DMS53 treated with DMSO at 0.1 percent for 48 hours (cell line): Measurements from ENCODE around the gene KCTD16.

ENCODE experiments used
- DNase-seq: peaks from one replicate; lab custom pipeline; 2025; ENCODE audit not compliant: unreplicated experiment; lab: John Stamatoyannopoulos, UW

Gene KCTD16

GRCh38 chr5:144281784-144282183 lies 111.1 kb downstream of the KCTD16 start:
- DNase-seq: no peak

- peak; percentile 36 for DNase-seq
Observed at GRCh38 chr5:144284036-144284435, 113.4 kb downstream of the KCTD16 start.

DNA sequence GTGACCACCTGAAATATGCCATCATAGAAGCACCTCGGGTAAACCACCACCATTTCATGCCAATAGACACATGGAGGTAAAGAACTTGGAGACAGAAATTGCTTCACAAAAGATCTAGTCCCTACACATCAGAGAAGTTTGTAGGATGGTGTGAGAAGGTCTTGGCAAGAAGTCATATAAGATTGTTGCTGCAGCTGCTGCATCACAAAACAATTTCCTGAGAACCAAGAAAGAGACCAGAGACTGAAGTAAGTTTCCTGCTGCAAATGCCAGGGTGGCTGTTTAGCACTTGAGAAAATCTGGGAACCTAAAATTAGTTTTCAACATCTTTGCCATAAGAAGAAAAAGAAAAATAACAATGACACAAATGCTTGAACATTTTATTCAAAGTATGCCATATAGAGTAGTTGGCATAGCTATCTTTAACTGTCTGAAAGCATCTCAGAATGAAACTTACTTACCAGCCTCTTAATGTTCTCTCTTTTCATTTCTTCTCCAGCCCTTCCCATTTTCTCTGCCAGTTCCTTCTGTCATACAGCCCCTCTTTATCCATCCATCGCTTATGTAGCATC lies 114.3 kb downstream of the KCTD16 start:
- no peak for DNase-seq

DNA sequence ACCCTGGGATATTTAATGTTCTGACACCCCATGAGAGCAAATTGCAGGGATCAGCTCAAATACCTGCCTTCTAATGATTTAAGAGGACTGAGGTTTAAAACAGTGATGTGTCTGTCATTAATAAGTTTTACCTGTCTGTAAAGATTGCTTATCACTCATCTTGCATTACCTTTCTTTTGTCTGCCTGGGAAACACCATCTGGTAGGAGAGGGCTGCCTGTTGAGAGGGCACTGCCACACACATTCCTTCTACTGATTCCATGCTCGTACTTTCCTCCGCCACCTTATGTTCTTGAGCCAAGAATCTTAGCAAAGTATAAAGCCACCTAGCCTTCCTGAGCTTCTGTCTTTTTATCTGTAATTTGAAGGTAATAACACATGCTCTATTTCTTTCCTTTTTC lies 118.6 kb downstream of the KCTD16 start:
- DNase-seq: no peak

DNA sequence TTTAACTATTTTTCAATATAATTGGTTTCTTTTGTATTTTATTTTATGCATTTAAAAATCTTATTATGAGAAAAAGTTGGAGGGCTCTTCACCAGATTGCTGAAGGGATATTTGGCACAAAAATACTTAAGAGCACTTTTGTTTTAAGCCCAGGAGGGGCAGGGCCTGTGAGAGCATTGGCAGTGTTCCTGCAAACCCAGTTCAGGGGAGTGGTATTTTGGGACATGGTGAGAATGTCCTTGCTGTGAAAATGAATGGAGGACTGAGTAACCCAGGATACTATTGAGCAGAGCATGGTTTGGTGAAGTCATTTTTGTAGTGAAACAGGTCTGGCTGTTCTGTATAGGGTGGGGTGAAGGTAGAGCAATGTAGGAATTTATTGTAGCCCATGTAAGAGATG lies 121.4 kb downstream of the KCTD16 start:
- DNase-seq: no peak

DNA sequence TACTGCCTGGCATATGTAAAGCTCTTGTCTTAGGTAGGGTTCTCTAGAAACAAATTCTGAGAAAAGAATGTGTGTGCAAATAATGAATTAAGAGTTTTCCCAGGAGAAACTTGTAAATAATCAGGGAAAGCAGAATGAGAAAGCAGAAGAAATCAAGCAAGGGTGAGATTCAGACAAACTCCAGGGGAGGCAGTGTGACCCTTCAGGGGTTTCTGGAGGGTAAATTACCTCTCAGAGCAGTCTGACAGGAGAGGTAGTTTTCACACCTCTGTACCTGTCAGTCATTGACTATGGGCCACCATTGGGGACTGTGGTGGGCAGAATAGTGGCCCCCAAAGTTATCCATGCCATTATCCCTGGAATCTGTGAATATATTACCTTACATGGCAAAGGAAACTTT lies 124.6 kb downstream of the KCTD16 start:
- DNase-seq: no peak

GRCh38 chr5:144297081-144297480 lies 126.4 kb downstream of the KCTD16 start:
- no peak for DNase-seq

DNA sequence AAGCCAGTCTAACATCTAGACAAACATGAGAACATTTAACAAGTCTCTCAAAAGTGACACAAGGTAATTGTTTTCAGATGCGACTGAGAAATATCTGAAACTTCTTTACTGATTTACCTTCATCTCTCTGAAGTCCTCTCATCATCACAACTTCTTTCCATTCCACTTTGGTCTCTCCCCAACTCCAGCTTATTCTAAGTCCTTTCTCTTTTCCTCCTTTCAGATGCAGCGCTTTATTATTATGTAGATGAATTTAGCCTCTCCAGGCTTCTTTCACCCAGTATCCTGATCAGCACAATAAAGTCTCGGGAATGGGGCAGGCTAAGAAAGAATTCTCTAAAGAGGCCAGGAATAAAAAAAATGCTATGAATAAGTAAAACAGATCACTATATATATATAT lies 128.0 kb downstream of the KCTD16 start:
- no peak for DNase-seq

GRCh38 chr5:144304688-144305087 lies 134.0 kb downstream of the KCTD16 start:
- DNase-seq: peak; percentile 4

DNA sequence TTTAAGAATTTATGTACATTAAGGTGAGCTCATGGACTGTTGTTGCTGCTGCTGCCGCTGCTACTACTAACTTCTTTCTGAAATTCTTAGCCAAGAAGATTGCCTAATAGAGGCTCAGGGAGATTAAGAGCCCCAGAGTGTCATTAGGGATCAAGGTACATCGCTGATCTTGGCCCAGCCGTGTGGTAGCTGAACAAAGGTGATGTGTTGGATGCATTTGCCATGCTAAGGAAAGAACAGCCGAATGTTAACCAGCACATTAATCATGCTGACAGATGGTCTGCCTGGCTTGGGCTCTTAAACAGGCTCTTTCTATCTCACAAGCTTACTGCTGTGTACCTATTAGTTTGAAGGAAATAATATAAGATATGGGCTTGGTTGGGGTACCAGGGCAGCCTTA lies 137.1 kb downstream of the KCTD16 start:
- no peak for DNase-seq

GRCh38 chr5:144308174-144308573 lies 137.5 kb downstream of the KCTD16 start:
- no peak for DNase-seq

DNA sequence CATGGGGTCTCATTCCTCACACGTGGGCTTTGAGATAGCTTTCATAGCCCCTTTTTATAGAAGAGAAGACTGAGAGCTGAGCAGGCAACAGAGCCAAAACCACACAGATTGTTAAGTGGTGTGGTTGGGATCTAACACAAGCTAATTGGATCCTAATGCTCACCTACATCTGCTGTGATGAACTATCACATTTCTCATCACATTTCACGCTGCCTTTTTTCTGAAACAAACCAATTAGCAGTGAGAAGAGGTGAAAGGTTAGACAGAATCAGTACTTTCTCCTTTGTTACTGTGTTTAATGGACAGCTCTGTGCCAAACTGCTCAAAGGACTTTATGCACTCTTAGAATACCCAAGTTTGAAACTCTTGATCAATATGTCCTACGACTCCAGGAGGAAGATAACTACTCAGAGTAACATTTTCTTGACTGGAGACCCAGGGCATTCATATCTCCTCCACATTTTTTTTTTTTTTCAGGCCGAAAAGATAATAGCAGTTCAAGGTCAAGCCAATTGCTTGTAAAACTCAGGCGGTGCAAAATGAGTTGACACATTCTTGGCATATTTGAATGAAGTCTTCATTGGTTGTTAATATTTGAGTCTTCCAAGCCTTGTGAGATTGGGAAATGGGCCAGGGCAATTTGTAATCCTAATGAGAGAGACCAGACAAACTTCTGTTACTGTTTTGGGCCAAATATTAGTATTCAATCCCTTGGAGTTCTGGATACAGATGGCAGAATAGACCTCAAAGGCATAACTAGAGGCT lies 138.4 kb downstream of the KCTD16 start:
- no peak for DNase-seq

GRCh38 chr5:144310621-144311020 lies 139.9 kb downstream of the KCTD16 start:
- no peak for DNase-seq

DNA sequence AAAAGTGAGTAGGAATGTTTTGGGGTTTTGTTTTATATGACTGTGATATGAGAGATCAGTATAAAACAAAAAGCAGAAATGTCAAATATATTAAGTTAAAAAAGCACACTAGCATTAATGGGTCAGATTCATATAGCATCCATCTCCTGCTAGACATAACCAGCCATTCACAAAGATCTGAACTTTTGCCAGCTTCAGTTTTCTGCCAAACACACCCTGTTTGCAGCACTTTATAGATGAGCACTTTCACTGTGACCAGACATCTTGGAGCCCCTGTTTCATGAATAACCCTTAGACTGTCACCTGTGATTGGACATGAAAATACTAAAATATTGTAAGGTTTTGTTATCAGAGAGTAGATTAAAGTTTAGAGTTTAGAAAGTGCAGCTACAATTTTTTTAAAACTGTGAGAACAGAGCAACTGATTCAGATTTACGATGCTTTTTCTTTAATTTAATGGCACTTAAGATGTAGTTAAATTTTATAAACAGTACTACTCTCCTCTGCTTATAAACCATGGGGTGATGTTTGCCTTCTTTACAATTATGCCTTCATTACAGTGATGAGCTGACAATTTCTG lies 142.6 kb downstream of the KCTD16 start:
- DNase-seq: no peak

- DNase-seq: no peak
Observed at GRCh38 chr5:144315026-144315425, 144.4 kb downstream of the KCTD16 start.

DNA sequence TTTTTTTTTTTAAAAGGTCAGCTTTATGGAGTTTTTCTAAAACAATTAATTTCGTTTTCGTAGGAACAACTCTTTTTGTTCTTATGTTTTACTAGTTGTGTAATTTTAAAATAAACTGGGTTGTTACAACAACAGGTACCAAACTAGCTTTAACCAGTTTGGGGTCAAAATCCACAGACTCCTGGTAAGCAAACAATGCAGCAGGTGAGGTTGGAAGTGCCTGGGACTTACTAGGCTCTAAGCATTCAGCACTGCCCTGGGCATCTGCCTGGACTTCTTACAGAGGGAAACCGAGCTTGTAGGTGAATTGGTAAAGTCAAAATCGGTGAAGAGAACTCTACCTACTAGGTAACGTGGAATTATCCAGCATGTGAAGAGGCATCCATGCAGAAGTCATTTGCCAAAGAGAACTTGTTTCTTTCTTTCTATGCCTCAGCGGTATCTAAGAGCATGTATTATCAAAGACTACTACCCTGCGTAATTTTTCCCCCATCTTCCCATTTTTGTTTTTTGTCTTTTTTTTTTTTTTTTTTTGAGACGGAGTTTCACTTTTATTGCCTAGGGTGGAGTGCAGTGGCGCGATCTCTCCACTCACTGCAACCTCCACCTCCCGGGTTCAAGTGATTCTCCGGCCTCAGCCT lies 145.4 kb downstream of the KCTD16 start:
- peak; percentile 98 for DNase-seq

DNA sequence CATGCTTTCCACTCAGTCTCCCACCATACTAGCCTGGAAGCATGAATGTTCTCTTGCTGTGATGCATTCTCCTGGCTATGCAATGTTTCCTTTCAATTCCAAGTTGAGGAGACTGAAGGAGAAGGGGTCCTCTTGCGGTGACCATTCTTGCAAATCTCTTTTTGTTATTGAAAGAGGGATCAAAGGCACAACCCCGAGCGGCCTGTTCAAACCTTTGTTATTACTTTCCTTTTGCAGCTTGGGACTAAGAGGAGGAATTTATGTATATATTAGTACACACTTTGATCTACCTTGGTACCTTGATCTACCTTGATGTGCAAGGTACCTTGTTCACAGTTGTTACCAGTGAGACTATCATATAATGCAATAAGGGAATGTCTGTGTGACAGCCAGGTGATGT lies 147.3 kb downstream of the KCTD16 start:
- DNase-seq: no peak

DNA sequence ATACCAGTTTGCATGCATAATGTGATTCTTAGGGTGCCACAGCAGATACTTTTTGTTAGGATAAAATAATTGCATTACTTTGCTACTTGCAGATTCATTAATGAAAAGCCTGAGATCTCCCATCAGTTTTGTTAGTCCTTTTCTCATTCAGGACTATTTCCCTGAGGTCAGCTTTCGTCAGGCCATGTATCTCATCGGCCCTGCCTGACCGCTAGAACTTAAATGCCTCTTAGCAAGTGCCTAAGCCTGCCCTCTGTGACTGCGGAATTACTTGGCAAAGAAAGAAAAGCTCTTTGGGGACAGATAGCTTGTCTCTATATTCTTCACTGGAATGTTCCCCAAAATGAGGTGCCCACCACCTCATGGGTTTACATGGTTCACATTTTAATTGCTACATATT lies 147.8 kb downstream of the KCTD16 start:
- no peak for DNase-seq

- DNase-seq: no peak
Observed at GRCh38 chr5:144323181-144323580, 152.5 kb downstream of the KCTD16 start.

- DNase-seq: no peak
Observed at GRCh38 chr5:144325532-144325931, 154.9 kb downstream of the KCTD16 start.

- DNase-seq: peak; percentile 97
Observed at GRCh38 chr5:144328494-144328893, 157.8 kb downstream of the KCTD16 start.

- DNase-seq: peak; percentile 45
Observed at GRCh38 chr5:144328980-144329379, 158.3 kb downstream of the KCTD16 start.
